Stromal cell of bone marrow (primary cell): ENCODE results near the gene GTPBP4.
A peak's percentile ranks its signal among the peaks of the same experiment; 100 is the strongest.

Experiments used
- DNase-seq: peaks from one replicate; pipeline ENCODE4 v3.0.0-alpha.2; 2012; ENCODE audit warnings: low read depth

The GTPBP4 gene

DNA sequence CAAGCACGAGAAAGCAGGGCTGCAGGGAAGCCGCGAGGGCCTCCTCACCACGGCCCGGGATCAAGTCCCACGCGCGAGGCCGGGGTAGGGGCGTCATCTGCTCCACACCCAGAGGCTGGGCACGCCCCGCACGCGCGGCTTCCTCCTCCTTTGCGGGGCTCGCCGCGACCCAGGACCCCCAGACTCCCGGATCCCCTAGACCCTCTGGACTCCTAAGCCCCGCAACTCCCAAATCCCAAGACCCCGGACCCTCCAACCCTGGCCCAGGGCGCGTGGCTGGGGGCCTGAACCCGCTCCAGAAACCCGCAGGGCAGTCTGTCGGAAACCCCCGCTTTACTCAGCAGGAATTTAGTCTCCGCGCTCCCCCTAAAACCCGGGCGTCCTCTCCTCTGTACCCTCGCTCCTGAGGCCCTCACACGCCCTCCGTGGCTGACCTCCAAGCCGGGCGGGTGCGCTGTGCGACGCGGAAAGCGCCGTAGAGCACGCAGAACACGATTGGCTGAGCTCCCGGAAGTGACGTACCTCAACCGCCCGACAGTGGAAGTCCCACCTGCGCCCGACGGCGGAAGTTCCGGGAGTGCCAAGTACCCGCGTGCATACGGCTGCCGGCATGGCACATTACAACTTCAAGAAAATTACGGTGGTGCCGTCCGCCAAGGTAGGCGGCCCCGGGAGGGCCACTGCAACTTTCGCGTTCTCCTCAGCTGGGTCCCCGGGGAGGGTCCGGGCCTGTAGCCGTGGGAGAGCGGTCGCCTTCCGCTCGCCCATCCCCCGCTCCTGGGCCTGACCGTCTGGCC, at the start of gene GTPBP4:
Gene GTPBP4, plus strand, starts transcription at position 565 of the 797 bp plus-strand sequence. Its CDS starts 46 bp downstream, at position 611.
- peak; percentile 96 for DNase-seq

DNA sequence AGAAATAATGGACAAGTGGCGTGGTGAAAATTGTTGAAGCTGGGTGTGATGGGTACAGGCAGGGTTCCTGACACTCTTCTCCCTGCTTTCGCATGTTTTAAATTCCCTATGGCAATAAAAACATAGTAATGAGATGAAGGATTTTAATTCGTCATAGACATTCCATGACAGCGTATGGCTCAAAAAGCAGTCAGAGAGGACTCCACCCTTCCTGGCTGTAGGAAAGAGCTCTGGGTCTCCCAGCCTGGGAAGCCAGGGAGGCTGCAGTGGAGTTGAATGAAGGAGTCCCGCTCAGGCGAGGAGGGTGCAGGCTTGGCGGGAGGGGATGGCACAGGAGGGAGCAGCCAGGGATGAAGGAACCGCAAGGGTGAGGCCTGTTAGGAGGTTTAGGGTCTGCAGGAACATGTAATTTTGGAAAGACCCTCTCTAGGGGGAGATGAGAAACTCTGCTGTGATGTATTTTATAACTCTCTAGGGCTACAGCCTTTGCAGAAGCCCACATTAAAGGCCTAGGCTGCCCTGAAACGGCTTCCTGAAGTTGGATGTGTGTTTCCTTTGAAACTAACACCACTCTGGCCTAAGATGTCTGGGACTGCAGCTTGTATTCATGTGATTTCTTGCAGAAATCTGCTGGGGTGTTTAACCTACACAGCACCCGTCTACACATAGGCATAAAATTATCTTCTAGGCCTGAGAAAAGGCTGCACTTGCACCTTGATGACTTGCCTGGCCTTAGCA, 49.1 kb upstream of the GTPBP4 start:
- no peak for DNase-seq

DNA sequence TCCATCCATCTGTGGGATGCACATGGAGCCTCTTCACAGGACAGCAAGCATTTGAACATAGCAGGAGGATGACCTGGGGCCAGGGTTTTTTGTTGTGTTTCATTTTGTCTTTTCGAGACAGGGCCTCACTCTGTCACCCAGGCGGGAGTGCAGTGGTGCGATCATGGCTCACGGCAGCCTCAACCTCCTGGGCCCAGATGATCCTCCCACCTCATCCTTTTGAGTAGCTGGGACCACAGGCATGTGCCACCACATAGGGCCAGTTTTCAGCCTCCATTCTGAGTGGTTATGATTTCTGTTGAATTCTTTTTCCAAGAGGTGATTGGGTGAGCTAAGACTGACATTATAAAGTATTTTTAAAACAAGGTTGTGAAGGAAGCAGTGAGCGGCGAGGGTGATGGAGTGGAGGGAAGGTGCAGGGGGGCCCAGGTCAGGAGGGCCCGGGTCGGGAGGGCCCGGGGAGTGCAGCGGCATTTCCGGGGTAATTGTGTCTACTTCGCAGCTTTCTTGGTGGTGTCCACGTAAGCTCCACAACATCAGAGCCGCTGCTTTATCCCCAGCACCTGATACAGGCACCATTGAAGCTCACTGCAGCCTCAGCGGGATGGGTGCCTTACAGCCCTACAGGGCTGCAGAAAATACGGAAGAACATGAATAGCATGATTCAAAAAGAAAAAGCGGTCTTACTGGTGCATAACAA, 44.8 kb upstream of the GTPBP4 start:
- no peak for DNase-seq

DNA sequence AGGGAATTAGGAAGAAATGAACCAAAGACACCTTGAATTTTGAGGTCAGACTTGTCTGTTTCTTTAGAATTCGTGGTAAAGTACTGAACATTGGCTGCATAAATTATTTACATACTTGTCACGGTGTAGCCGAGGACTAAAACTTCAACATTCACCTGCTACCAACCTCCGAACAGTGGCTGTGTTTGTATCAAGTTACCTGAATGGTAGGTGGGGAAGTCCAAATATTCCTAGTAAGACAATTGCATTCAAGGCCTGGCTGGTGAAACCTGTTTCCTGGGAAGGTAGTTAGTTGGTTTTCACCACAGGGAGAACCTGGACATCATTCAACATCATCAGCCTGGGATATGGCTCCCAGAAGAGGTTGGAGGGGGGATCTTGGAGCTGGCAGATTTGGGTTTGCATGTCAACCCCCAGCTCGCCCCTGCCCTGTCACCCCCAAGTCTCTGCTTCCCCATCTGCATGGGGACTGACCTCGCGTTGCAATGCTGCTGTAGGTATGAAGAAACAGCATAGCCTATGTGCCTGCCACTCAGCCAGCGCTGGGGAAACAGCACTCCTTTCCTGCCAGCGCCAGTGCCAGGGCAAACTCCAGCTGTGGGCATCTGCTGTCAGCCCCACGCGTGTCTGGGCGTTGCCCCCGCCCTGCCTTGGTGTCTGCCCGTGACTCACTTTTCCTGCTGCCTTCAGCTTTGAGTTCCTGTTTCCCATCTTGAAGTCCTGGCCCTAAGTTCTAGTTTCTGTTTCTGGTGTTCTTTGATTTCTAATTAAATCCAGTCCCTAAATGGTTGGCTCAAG, 44.0 kb upstream of the GTPBP4 start:
- peak; percentile 35 for DNase-seq

DNA sequence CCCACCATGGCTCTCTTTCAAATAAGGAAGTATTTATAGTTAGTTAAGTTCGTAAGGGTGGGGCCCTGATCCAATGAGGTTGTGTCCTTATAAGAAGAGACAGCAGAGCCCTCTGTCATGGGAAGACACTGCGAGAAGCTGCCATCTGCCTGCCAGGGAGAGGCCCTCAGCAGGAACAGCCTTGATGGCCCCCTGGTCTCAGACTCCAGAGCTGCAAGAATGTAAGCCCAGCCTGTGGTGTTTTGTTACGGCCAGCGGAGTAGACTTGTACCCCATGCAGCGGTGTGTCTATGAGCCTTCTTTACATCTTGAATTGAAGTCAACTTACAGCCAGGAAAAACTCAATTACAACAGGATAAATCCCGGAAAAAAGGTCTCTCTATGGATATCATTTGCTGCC, 42.5 kb upstream of the GTPBP4 start:
- no peak for DNase-seq

DNA sequence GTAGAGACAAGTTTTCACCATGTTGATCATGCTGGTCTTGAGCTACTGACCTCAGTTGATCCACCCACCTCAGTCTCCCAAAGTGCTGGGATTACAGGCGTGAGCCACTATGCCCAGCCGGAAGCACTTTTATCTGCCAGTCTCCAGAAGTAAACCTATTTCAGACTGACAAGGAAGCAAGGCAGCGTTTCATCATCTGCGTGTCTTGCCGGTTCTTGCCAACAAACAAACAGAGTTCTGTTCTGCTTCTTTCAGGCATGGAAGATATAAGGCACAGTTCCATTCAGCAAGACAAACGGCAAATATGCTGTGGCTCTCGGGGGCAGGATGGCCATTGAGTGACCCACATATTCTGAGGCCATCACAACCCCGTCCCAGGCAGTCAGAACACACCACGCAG, 41.2 kb upstream of the GTPBP4 start:
- no peak for DNase-seq

DNA sequence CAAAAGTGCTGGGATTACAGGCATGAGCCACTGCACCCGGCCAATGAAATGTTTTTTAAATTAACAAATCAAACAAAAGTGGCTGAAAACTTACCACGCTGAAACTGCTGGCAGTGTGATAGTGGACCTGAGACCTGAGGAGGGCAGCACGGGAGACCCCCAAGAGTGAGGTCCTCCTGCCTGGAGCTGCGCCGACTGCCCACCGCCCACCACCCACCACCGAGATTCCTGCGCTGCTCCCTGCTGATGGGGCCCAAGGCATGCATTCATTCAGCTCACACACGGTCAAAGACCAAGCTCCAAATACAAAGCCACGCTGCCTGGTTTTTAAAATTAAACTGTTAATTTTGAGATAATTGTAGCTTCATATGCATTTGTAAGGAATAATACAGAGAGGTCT, 40.4 kb upstream of the GTPBP4 start:
- no peak for DNase-seq

DNA sequence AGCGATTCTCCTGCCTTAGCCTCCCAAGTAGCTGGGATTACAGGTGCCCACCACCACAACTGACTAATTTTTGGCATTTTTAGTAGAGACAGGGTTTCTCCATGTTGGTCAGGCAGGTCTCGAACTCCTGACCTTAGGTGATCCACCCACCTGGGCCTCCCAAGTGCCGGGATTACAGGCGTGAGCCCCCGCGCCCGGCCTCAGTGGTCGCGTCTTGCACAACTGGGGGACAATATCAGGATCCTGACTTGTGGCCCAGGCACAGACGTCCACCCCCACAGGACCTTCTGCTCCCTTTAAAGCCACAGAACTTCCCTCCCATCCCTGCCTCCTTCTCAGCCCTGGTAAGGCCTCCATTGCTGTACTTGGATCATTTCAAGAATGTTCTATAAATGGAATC, 39.9 kb upstream of the GTPBP4 start:
- DNase-seq: no peak

DNA sequence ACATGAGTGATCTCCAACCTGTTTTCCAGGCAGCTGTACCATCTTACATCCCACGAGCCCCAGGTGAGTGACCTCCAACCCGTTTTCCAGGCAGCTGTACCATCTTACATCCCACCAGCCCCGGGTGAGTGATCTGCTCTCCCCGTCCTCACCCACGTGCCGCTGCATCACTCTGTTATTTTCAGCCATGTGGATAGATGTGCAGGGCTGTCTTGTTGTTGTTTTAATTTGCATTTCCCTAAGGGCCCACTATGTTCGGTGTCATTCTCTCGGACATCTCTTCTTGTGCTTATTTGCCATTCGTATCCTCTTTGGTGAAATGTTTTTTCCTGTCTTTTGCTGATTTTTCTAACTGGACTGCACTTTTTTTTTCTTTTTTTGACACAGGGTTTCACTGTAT, 38.8 kb upstream of the GTPBP4 start:
- DNase-seq: no peak

DNA sequence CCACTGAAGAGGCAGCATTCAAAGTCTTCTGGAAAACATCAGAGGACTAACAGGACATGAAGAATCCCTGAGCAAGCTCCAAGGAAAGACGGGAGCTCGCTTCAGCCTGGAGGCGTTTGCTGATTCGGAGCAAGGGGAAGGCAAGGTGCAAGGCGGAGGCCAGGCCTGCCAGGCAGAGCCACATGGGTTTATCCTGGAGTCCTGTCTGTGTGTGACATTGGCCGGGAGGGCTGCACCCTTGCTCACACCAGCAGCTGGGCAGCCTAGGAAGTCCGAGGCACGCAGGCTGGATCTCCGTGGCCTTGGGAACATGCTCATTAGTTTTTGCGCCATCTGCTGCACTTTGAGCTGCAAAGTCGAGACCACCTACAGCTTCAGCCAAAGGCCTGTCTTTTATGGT, 34.4 kb upstream of the GTPBP4 start:
- no peak for DNase-seq

DNA sequence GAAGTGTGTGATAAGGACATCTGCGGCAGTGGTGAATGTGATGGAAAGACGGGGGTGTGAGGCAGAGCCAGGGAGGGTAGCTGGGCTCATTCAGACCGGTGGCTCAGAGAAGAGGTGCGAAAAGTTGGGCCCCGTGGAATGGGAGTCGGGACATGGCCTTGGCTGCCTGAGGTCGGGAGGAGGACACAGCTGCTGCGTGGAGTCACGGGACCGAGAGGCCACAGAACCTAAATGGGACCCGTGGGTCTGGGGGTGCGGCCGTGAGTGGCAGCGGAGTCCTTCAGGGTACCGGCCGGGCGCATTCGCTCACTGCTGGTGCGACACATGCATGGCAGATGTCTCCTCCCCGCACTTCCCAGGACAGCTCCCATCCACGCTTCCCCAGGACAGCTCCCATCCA, 33.8 kb upstream of the GTPBP4 start:
- no peak for DNase-seq

DNA sequence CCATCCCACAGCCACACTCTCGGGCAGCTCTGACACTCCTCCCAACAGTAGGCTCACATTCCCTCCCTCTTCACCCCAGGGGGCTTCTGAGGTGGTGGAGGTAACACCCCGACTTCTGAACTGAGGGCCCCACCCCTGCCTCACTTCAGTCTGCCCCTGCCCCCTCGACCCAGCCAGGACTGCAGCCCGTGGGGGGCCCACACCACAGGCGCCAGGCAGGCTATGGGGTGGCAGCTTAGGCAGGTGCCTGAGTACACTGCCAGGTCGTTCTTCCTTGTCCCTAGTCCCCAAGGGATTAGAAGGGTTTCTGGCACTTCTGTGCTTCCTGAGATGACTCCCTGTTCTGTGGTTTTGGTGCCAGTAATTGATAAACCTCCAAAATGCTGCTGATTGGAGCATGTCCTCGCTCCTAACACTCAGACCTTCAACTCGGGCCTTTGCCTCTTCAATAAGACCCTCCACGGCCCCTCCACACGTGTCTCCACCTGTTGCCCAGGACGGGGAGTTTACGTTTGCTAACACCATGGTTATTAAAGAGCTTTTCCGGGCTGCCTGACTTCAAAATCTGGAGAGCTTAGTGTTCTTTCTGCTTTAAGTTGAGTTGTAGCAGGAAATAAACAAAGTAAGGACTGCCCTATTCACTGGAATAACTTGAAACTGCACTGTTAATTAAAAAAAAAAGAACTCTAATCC, 33.0 kb upstream of the GTPBP4 start:
- DNase-seq: no peak

DNA sequence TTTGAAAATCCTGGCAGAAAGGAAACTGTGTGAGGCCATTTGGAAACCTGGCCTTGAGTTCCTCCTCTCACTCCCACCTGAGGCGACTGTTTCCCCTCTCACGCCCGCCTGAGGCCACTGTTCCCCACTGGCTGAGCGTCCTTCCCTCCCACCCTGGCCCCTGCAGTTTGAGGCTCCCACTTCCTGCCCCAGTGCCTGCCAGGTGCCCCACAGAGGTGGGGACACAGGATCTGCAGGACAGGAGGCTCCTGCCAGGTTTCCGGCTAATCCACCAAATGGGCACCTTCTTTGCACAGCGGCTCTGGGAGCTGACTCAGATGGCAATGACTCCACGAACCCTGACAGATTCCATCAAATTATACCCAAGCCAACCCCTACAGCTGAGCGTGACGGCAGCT, 32.4 kb upstream of the GTPBP4 start:
- no peak for DNase-seq

DNA sequence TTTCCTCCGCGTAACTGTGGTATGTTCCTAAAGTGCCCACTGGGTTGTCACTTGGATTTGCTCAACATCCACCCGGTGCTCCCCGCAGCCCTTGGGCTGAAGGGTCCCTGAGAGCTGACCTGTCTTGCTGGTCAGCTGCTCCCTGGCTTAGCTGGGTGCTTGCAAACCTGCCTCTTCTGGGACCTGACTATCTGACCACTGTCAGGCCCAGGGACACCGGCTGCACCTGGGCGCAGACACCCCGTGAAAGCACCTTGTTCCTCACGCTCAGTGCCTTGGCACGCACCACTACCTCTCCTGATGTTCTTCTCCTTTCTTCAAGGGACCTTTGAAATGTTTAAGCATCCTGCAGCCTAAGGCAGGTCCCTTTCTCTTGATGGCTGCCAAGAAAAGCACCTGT, 30.1 kb upstream of the GTPBP4 start:
- no peak for DNase-seq

DNA sequence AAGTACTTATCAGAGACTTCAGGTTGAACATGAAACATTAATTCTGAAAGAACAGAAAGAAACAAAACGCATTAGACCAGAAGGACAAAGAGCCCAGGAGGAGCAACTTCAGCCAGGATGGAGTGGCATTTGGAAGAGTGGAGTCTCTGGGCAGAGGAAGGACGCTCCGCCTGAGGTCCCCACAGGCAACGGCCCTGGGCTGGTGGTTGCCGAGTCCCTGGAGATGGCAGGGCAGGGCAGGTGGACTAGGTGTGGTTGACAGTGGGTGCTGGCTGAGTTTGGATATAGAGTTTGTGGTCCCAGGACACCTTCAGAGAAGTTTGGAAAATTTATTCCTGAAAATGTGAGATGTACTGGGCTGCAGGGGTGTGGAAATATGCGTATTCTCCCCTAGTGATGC, 29.4 kb upstream of the GTPBP4 start:
- DNase-seq: no peak

DNA sequence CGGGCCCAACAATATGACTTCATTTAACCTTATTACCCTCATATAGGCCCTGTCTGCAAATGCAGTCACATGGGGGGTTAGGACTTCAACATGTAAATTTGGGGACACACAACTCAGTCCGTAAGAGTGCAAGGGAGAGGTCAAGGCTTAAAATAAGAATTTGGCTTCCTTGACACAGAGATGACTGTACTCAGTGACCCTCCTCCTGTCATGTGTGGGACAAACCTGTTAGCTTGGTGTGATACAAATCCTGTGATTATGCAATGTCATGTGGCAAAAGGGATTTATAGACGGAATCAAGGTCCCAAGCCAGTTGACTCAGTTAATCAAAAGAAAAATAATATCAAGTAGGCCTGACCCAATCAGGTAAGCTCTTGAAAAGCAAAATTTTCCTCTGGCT, 25.9 kb upstream of the GTPBP4 start:
- no peak for DNase-seq

DNA sequence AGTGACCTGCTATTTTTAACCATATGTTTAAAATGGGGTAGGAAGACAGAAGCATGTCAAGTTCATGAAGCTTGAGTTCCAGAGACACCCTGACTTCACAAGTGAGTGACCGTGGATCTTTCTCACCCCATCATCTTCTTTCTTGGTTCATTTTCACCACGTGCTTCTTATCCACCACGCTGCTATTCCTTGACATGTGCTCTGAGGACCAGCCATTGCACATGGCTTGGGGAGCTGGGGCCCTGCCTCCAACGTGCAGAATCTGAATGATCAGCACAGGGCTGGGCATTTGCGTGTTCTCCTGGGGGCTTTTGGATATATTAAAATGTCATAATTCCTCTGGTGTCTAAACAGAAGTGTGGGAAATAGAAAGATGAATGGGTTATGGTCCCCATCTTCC, 25.0 kb upstream of the GTPBP4 start:
- DNase-seq: no peak

DNA sequence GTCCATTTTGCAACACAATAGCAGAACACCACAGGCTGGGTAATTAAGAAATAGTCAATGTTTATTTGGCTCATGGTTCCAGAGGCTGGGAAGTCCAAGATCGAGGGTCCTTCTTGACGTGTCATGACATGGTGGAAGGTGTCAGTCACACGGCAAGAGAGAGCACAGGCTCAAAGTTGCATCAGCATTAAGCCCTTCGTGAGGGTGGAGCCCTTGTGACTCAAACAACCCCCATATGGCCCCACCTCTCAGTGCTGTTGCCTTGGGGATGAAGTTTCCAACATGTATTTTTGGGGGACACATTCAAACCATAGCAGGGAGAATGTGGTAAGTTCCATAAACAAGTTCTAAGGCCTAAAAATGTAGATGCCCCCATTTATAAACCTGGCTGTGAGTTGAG, 24.6 kb upstream of the GTPBP4 start:
- no peak for DNase-seq

DNA sequence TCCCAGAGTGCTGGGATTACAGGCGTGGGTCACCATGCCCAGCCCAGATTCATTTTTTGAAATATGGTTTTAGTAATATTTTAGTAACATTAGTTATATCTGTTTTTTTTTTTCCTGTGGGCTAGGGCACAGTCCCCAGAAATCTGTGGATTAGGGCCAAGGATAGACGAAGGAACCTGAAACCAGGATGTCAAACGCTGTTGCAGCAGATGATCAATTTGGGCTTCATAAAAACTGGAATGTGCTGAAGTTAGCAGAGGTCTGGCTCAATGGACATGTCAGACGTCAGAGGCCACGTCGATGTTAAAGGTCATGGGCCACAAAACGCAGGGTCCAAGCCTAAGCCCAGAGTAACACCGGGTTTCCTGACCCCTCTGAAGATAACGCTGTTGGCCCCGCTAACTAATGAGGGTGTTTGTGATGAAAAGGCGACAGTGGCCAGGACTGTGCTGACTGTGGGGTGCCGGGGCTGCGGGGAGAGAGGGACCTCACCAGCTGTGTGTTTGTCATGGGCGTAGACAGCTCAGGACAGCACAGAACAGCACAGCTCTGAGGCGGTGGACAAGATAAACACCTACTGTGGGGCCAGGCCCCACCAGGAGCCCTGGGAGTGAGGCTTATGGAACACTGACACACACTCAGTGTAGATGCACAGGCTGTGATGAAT, 23.8 kb upstream of the GTPBP4 start:
- DNase-seq: peak; percentile 71

DNA sequence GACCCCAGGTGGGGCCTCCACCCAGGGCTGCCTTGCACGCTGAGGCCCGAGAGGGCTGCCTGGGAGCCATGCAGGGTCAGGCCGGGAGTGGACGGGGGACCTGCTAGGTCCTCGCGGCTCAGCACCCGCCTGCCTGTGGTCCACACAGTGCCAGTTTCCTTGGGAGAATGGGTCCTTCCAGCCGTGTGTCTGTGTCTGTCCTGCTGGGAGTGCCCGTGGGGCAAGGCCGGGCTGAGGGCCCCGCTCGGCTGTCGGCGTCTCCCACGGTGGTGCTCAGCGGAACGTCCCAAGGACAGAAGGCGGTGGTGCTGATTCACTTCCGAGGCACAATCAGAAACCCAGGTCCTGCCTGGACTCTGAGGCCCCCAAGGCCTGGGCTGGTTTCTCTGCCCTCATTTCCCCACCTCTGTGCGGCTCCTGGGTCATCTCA, 23.2 kb upstream of the GTPBP4 start:
- DNase-seq: no peak
